Measurements from ENCODE around the gene ABHD13. TPM values are rescaled to one million over a fixed set of nuclear protein-coding genes. Genes with fewer than 3 reads are reported as not detected.

Gene ABHD13
- total and polyA plus RNA-seq, 12 donors: 3.1 to 5.9 (median 4.4) TPM

- H3K36me3 ChIP-seq: peaks cover 0 to 6% (median 0%) of the 10 kb centered on the region in 9 donors
- peak within 1 kb of the TSS in 9 of 10 donors; percentile 42 to 95 (median 70) for H3K27ac ChIP-seq
- no peaks in the 10 kb centered on the region for H3K9me3 ChIP-seq
- peak in 2 of 9 donors; percentile 6 to 7 for TF ChIP-seq CTCF (IDR thresholded peaks at IDR 0.05)
- H3K4me1 ChIP-seq: peaks cover 0 to 67% (median 14%) of the 10 kb centered on the region in 9 donors
- ATAC-seq (peak in 7 of 8 donors; percentile 67 to 78 (median 73)), DNase-seq (peak; percentile 11 to 35)
- peak within 1 kb of the TSS in 9 of 10 donors; percentile 23 to 64 (median 50) for H3K4me3 ChIP-seq
- intact Hi-C loops (cut with DNase I): loop anchor here in 1 of 10 donors (10.0 kb wide), 1 partner anchor 45 kb away; no protein-coding TSS in a partner anchor
- 18 to 28% methylated on average over 16 of the region's 16 CpGs for WGBS, 2 donors
- no peaks in the 10 kb centered on the region for H3K27me3 ChIP-seq
These were observed 51.6 kb downstream of the ABHD13 start, which contains the start of gene TNFSF13B for GRCh38 chr13:108269601-108270328. TNFSF13B (plus strand) TSS chr13:108269718; CDS start chr13:108269896, 178 bp downstream.

GRCh38 chr13:108270442-108270841 is 52.2 kb downstream of the ABHD13 start:
- peak in 4 of 8 donors; percentile 18 to 30 (median 24) for ATAC-seq

GRCh38 chr13:108272333-108272732 is 54.1 kb downstream of the ABHD13 start:
- no peaks in the 10 kb centered on the region for H3K9me3 ChIP-seq
- intact Hi-C loops (cut with DNase I): loop anchor here in 1 of 10 donors (10.0 kb wide), 1 partner anchor 48 kb away; no protein-coding TSS in a partner anchor
- H3K27me3 ChIP-seq: no peaks in the 10 kb centered on the region
- TF ChIP-seq CTCF (IDR thresholded peaks at IDR 0.05): no peak
- no peaks in the 10 kb centered on the region for H3K36me3 ChIP-seq
- peaks cover 0 to 55% (median 14%) of the 10 kb centered on the region in 9 donors for H3K4me1 ChIP-seq
- peak overlapping the region in 1 of 10 donors; percentile 64 for H3K4me3 ChIP-seq
- ATAC-seq: no peak
- no peak for DNase-seq
- H3K27ac ChIP-seq: peak overlapping the region in 1 of 10 donors; percentile 95

More at GRCh38 chr13:108270442-108270841, 52.2 kb downstream of the ABHD13 start:
- H3K36me3 ChIP-seq: peaks cover 0 to 6% (median 0%) of the 10 kb centered on the region in 9 donors
- peak overlapping the region in 9 of 10 donors; percentile 23 to 64 (median 50) for H3K4me3 ChIP-seq
- intact Hi-C loops (cut with DNase I): loop anchor here in 1 of 10 donors (10.0 kb wide), 1 partner anchor 46 kb away; no protein-coding TSS in a partner anchor
- peaks cover 0 to 62% (median 14%) of the 10 kb centered on the region in 9 donors for H3K4me1 ChIP-seq
- peak overlapping the region in 8 of 10 donors; percentile 42 to 95 (median 71) for H3K27ac ChIP-seq
- TF ChIP-seq CTCF (IDR thresholded peaks at IDR 0.05): no peak
- no peak for DNase-seq
- H3K9me3 ChIP-seq: no peaks in the 10 kb centered on the region
- WGBS, 2 donors: 36 to 42% methylated on average over 3 of the region's 3 CpGs
- H3K27me3 ChIP-seq: no peaks in the 10 kb centered on the region

GRCh38 chr13:108273429-108274118 is 55.4 kb downstream of the ABHD13 start:
- H3K36me3 ChIP-seq: no peaks in the 10 kb centered on the region
- no peak for ATAC-seq
- 88 to 91% methylated on average over 5 of the region's 5 CpGs for WGBS, 2 donors

More at GRCh38 chr13:108273429-108274118, 55.4 kb downstream of the ABHD13 start:
- TF ChIP-seq CTCF (IDR thresholded peaks at IDR 0.05): no peak
- no peak overlapping the region for H3K4me3 ChIP-seq
- intact Hi-C loops (cut with DNase I): loop anchor here in 1 of 10 donors (10.0 kb wide), 1 partner anchor 49 kb away; no protein-coding TSS in a partner anchor
- no peaks in the 10 kb centered on the region for H3K27me3 ChIP-seq
- no peak for DNase-seq
- no peak overlapping the region for H3K27ac ChIP-seq
- H3K9me3 ChIP-seq: no peaks in the 10 kb centered on the region
- H3K4me1 ChIP-seq: peaks cover 0 to 50% (median 14%) of the 10 kb centered on the region in 9 donors

Measured in heart right ventricle (tissue), 16 donors.